ENCODE measurements around the gene THSD4. TPM values are rescaled to one million over a fixed set of nuclear protein-coding genes. Genes with fewer than 3 reads are reported as not detected.

THSD4 gene
- total RNA-seq, 1 experiment from 2014 or later = 29.3 TPM

GRCh38 chr15:71239592-71240364 lies 124.5 kb downstream of the THSD4 start:
- no peaks in the 10 kb centered on the region for H3K27me3 ChIP-seq (ENCODE audit: insufficient read depth, low read depth)
- no TSS peak for BruUV-seq (replicated peaks)
- H2AFZ ChIP-seq = no peak overlapping the region
- H3K36me3 ChIP-seq (ENCODE audit: low read depth) = 0 out of 2 replicates have a peak, but pooled peaks cover 11% of the 10 kb centered on the region
- ChIA-PET CTCF (no interaction called here), POLR2A (ENCODE audit: unreplicated experiment) (no interaction called here)
- peaks cover 7% of the 10 kb centered on the region; the same call in 1 of the 2 replicates for H3F3A ChIP-seq (ENCODE audit: insufficient read depth, low read depth)
- no peak overlapping the region for H3K4me2 ChIP-seq
- peaks cover 7% of the 10 kb centered on the region; the same call in 1 of the 2 replicates for H3K4me1 ChIP-seq (replicated peaks; ENCODE audit: insufficient read depth)
- H3K9me2 ChIP-seq (ENCODE audit: insufficient read depth) = no peaks in the 10 kb centered on the region
- H4K20me1 ChIP-seq (ENCODE audit: insufficient read depth) = no peaks in the 10 kb centered on the region
- H3K79me2 ChIP-seq (ENCODE audit: low read depth) = 0 out of 2 replicates have a peak, but pooled peaks cover 4% of the 10 kb centered on the region
- intact Hi-C loops (cut with micrococcal nuclease; ENCODE audit: unreplicated experiment) = no loop called here
- TF ChIP-seq EZH2 (IDR thresholded peaks at IDR 0.05; ENCODE audit: low read depth) = no peak
- TF ChIP-seq CTCF (conservative IDR thresholded peaks at IDR 0.05) = no peak
- no peak overlapping the region for H3K27ac ChIP-seq
- H3K4me3 ChIP-seq = no peak overlapping the region
- DNase-seq = no peak
- no peaks in the 10 kb centered on the region for H3K9me3 ChIP-seq (ENCODE audit: insufficient read depth, low read depth)

GRCh38 chr15:71242292-71242691 lies 127.0 kb downstream of the THSD4 start:
- no peaks in the 10 kb centered on the region for H3K9me2 ChIP-seq (ENCODE audit: insufficient read depth)
- peaks cover 7% of the 10 kb centered on the region; the same call in 1 of the 2 replicates for H3K4me1 ChIP-seq (replicated peaks; ENCODE audit: insufficient read depth)
- ChIA-PET CTCF (no interaction called here), POLR2A (ENCODE audit: unreplicated experiment) (no interaction called here)
- 0 out of 2 replicates have a peak, but pooled peaks cover 11% of the 10 kb centered on the region for H3K36me3 ChIP-seq (ENCODE audit: low read depth)
- H3K4me3 ChIP-seq = no peak overlapping the region
- H3K79me2 ChIP-seq (ENCODE audit: low read depth) = 0 out of 2 replicates have a peak, but pooled peaks cover 4% of the 10 kb centered on the region
- no TSS peak for BruUV-seq (replicated peaks)
- no peak overlapping the region for H2AFZ ChIP-seq
- no peak overlapping the region for H3K27ac ChIP-seq
- TF ChIP-seq CTCF (conservative IDR thresholded peaks at IDR 0.05) (no peak), EZH2 (IDR thresholded peaks at IDR 0.05; ENCODE audit: low read depth) (no peak)
- no peaks in the 10 kb centered on the region for H3K9me3 ChIP-seq (ENCODE audit: insufficient read depth, low read depth)
- H3K4me2 ChIP-seq = no peak overlapping the region
- no peaks in the 10 kb centered on the region for H4K20me1 ChIP-seq (ENCODE audit: insufficient read depth)
- no peaks in the 10 kb centered on the region for H3K27me3 ChIP-seq (ENCODE audit: insufficient read depth, low read depth)
- peaks cover 3% of the 10 kb centered on the region; the same call in 1 of the 2 replicates for H3F3A ChIP-seq (ENCODE audit: insufficient read depth, low read depth)
- DNase-seq = no peak
- intact Hi-C loops (cut with micrococcal nuclease; ENCODE audit: unreplicated experiment) = no loop called here

GRCh38 chr15:71244250-71244649 lies 129.0 kb downstream of the THSD4 start:
- CTCF ChIA-PET = no interaction called here
- H3K4me2 ChIP-seq = no peak overlapping the region
- no peaks in the 10 kb centered on the region for H3K79me2 ChIP-seq (ENCODE audit: low read depth)
- H3K27ac ChIP-seq = no peak overlapping the region
- no TSS peak for BruUV-seq (replicated peaks)
- 0 out of 2 replicates have a peak, but pooled peaks cover 11% of the 10 kb centered on the region for H3K36me3 ChIP-seq (ENCODE audit: low read depth)
- no peaks in the 10 kb centered on the region for H3K4me1 ChIP-seq (replicated peaks; ENCODE audit: insufficient read depth)
- POLR2A ChIA-PET (ENCODE audit: unreplicated experiment) = no interaction called here
- no peak for TF ChIP-seq CTCF (conservative IDR thresholded peaks at IDR 0.05)
- H3K4me3 ChIP-seq = no peak overlapping the region
- H2AFZ ChIP-seq = no peak overlapping the region
- H3K27me3 ChIP-seq (ENCODE audit: insufficient read depth, low read depth) = no peaks in the 10 kb centered on the region
- intact Hi-C loops (cut with micrococcal nuclease; ENCODE audit: unreplicated experiment) = no loop called here
- H4K20me1 ChIP-seq (ENCODE audit: insufficient read depth) = no peaks in the 10 kb centered on the region
- H3F3A ChIP-seq (ENCODE audit: insufficient read depth, low read depth) = no peaks in the 10 kb centered on the region
- no peaks in the 10 kb centered on the region for H3K9me3 ChIP-seq (ENCODE audit: insufficient read depth, low read depth)
- no peaks in the 10 kb centered on the region for H3K9me2 ChIP-seq (ENCODE audit: insufficient read depth)
- DNase-seq = no peak
